Measurements from ENCODE around the gene NR6A1. TPM values are rescaled to one million over a fixed set of nuclear protein-coding genes. Genes with fewer than 3 reads are reported as not detected.
A peak's percentile ranks its signal among the peaks of the same experiment; 100 is the strongest.

Gene NR6A1
- total RNA-seq, 6 donors from 2014 or later, result 4.2 to 34.6 (median 8.2) TPM

- Histone ChIP-seq H3K4me3 (no peak overlapping the region), H3K27me3 (no peaks in the 10 kb centered on the region), H3K9me3 (no peaks in the 10 kb centered on the region), H3K27ac (no peak overlapping the region), H3K4me1 (peaks cover 0 to 6% (median 2%) of the 10 kb centered on the region in 4 donors), H3K36me3 (no peaks in the 10 kb centered on the region)
- ATAC-seq (ENCODE audit: low FRiP score in 2 of 2) (no peak), DNase-seq (no peak)
- no peak for TF ChIP-seq CTCF (IDR thresholded peaks at IDR 0.05)
- WGBS, 2 donors, result 50 to 62% methylated on average over 3 of the region's 3 CpGs
These were observed 216.1 kb downstream of the NR6A1 start for GRCh38 chr9:124555043-124555442.

- no peak for TF ChIP-seq POLR2AphosphoS5 (IDR thresholded peaks at IDR 0.05)
- TF ChIP-seq EP300 (IDR thresholded peaks at IDR 0.05), result no peak
- TF ChIP-seq POLR2A (IDR thresholded peaks at IDR 0.05), result no peak
- TF ChIP-seq CTCF (IDR thresholded peaks at IDR 0.05), result no peak
- WGBS, 2 donors, result 53 to 63% methylated on average over 3 of the region's 3 CpGs
These were observed 217.4 kb downstream of the NR6A1 start for GRCh38 chr9:124553738-124554137.

GRCh38 chr9:124552273-124552605 lies 218.9 kb downstream of the NR6A1 start:
- Histone ChIP-seq H3K4me3 (no peak overlapping the region), H3K27ac (no peak overlapping the region), H3K27me3 (no peaks in the 10 kb centered on the region), H3K4me1 (peaks cover 0 to 6% (median 2%) of the 10 kb centered on the region in 4 donors), H3K36me3 (no peaks in the 10 kb centered on the region), H3K9me3 (no peaks in the 10 kb centered on the region)
- ATAC-seq (ENCODE audit: low FRiP score in 2 of 2) (no peak), DNase-seq (no peak)
- TF ChIP-seq EP300 (IDR thresholded peaks at IDR 0.05) (no peak), POLR2A (IDR thresholded peaks at IDR 0.05) (no peak), CTCF (IDR thresholded peaks at IDR 0.05) (no peak), POLR2AphosphoS5 (IDR thresholded peaks at IDR 0.05) (no peak)
- 93 to 95% methylated on average over 2 of the region's 2 CpGs for WGBS, 2 donors

More at GRCh38 chr9:124553738-124554137, 217.4 kb downstream of the NR6A1 start:
- Histone ChIP-seq H3K4me1 (peaks cover 0 to 6% (median 2%) of the 10 kb centered on the region in 4 donors), H3K9me3 (no peaks in the 10 kb centered on the region), H3K36me3 (no peaks in the 10 kb centered on the region), H3K27me3 (no peaks in the 10 kb centered on the region), H3K27ac (no peak overlapping the region), H3K4me3 (no peak overlapping the region)
- ATAC-seq (ENCODE audit: low FRiP score in 2 of 2) (no peak), DNase-seq (no peak)

GRCh38 chr9:124551472-124552272 lies 219.4 kb downstream of the NR6A1 start:
- Histone ChIP-seq H3K9me3 (no peaks in the 10 kb centered on the region), H3K4me1 (peaks cover 0 to 6% (median 2%) of the 10 kb centered on the region in 4 donors), H3K27ac (no peak overlapping the region), H3K27me3 (no peaks in the 10 kb centered on the region), H3K36me3 (no peaks in the 10 kb centered on the region), H3K4me3 (no peak overlapping the region)
- whole genome bisulfite sequencing, 2 donors, result 19 to 38% methylated on average over 4 of the region's 4 CpGs
- ATAC-seq (ENCODE audit: low FRiP score in 2 of 2) (peak; percentile 59 to 77), DNase-seq (peak in 1 of 2 donors; percentile 58)
- TF ChIP-seq CTCF (IDR thresholded peaks at IDR 0.05) (peak in 4 of 6 experiments; percentile 33 to 54 (median 49)), POLR2A (IDR thresholded peaks at IDR 0.05) (no peak), EP300 (IDR thresholded peaks at IDR 0.05) (no peak)

- Histone ChIP-seq H3K27me3 (no peaks in the 10 kb centered on the region), H3K36me3 (no peaks in the 10 kb centered on the region), H3K4me3 (no peak overlapping the region), H3K27ac (no peak overlapping the region), H3K4me1 (peaks cover 0 to 6% (median 2%) of the 10 kb centered on the region in 4 donors), H3K9me3 (no peaks in the 10 kb centered on the region)
- ATAC-seq (ENCODE audit: low FRiP score in 2 of 2), result no peak
- TF ChIP-seq EP300 (IDR thresholded peaks at IDR 0.05) (no peak), POLR2A (IDR thresholded peaks at IDR 0.05) (no peak), CTCF (IDR thresholded peaks at IDR 0.05) (no peak), POLR2AphosphoS5 (IDR thresholded peaks at IDR 0.05) (no peak)
- WGBS, 2 donors, result 89 to 96% methylated on average over 2 of the region's 2 CpGs
- DNase-seq, result no peak
These were observed 221.0 kb downstream of the NR6A1 start for GRCh38 chr9:124550072-124550471.
